Neural cell (in vitro differentiated cells): ENCODE data around the gene CHRNB4. TPM values are rescaled to one million over a fixed set of nuclear protein-coding genes. Genes with fewer than 3 reads are reported as not detected.

Experiments
- H2AFZ ChIP-seq: fragments of 200-600, 300-800 bp; sonication (generic), shearing (Covaris generic); 2 replicates; pipeline ENCODE4 v1.6.0; 2014; ENCODE audit warnings: low read depth, mild to moderate bottlenecking, antibody characterized with exemption, low read length, moderate library complexity
- H3F3A ChIP-seq: fragments of 200-600 bp; shearing (Covaris generic); 2 replicates; pipeline ENCODE4 v1.6.1; 2016; ENCODE audit warnings: mild to moderate bottlenecking, moderate library complexity, mixed read lengths, antibody characterized with exemption, low read length; ENCODE audit not compliant: insufficient read depth, poor library complexity, severe bottlenecking
- H3K27ac ChIP-seq: fragments of 200-600, 300-800 bp; sonication (generic), shearing (Covaris generic); 2 replicates; pipeline ENCODE4 v1.5.1; 2014; ENCODE audit warnings: mild to moderate bottlenecking, low read length, moderate library complexity
- H3K27me3 ChIP-seq: fragments of 300-800, 200-600 bp; sonication (generic), shearing (Covaris generic); 2 replicates; pipeline ENCODE4 v1.6.0; 2014; ENCODE audit warnings: mild to moderate bottlenecking, low read depth, low read length, moderate library complexity; ENCODE audit not compliant: insufficient read depth
- H3K36me3 ChIP-seq: fragments of 300-800, 200-600 bp; sonication (generic), shearing (Covaris generic); 2 replicates; pipeline ENCODE4 v1.5.1; 2014; ENCODE audit warnings: mild to moderate bottlenecking, antibody characterized with exemption, low read length, moderate library complexity; ENCODE audit not compliant: insufficient read depth
- H3K4me2 ChIP-seq: fragments of 300-800, 200-600 bp; sonication (generic), shearing (Covaris generic); 2 replicates; pipeline ENCODE4 v1.6.0; 2014; ENCODE audit warnings: mild to moderate bottlenecking, low read length
- H3K4me3 ChIP-seq: fragments of 300-800, 200-600 bp; sonication (generic), shearing (Covaris generic); 2 replicates; pipeline ENCODE4 v1.5.1; 2014; ENCODE audit warnings: mild to moderate bottlenecking, low read length, moderate library complexity
- H3K79me2 ChIP-seq: fragments of 200-600 bp; shearing (Covaris generic); replicated peaks from 2 replicates; pipeline ENCODE4 v1.6.0; 2014; ENCODE audit warnings: mild to moderate bottlenecking, low read length, moderate library complexity; ENCODE audit not compliant: insufficient read depth
- H3K9ac ChIP-seq: fragments of 300-800, 200-600 bp; sonication (generic), shearing (Covaris generic); 2 replicates; pipeline ENCODE4 v1.6.1; 2016; ENCODE audit warnings: mild to moderate bottlenecking, low read length, mixed read lengths
- H3K9me2 ChIP-seq: fragments of 200-600 bp; shearing (Covaris generic); 2 replicates; pipeline ENCODE4 v1.6.1; 2016; ENCODE audit warnings: mild to moderate bottlenecking, low read length, mixed read lengths; ENCODE audit not compliant: insufficient read depth
- H3K9me3 ChIP-seq: fragments of 200-600, 300-800 bp; sonication (generic), shearing (Covaris generic); 2 replicates; pipeline ENCODE4 v1.6.1; 2016; ENCODE audit warnings: mild to moderate bottlenecking, mixed run types, low read length, moderate library complexity, mixed read lengths
- H4K20me1 ChIP-seq: fragments of 200-600 bp; shearing (Covaris generic); 2 replicates; pipeline ENCODE4 v1.6.1; 2016; ENCODE audit warnings: mild to moderate bottlenecking, mixed run types; ENCODE audit not compliant: insufficient read depth
- CTCF ChIP-seq: fragments of 450-650 bp; IDR thresholded peaks from 2 replicates; pipeline ENCODE4 v1.5.1; 2014; ENCODE audit warnings: antibody characterized with exemption, mild to moderate bottlenecking, moderate library complexity; ENCODE audit not compliant: poor library complexity, severe bottlenecking
- EP300 ChIP-seq: fragments of 450-650 bp; conservative IDR thresholded peaks from 2 replicates; pipeline ENCODE4 v1.6.1; 2014; ENCODE audit warnings: antibody characterized with exemption, mild to moderate bottlenecking, moderate library complexity; ENCODE audit not compliant: poor library complexity, severe bottlenecking
- EZH2 ChIP-seq: fragments of 200-600, 300-800 bp; shearing (Covaris generic), sonication (generic); IDR thresholded peaks from 2 replicates; pipeline ENCODE4 v1.6.1; 2014; ENCODE audit warnings: antibody characterized with exemption, low read length, borderline replicate concordance, mild to moderate bottlenecking; ENCODE audit not compliant: insufficient read depth, poor library complexity, severe bottlenecking
- MXI1 ChIP-seq: fragments of 450-650 bp; conservative IDR thresholded peaks from 2 replicates; pipeline ENCODE4 v1.6.1; 2014; ENCODE audit warnings: antibody characterized with exemption, mild to moderate bottlenecking; ENCODE audit not compliant: poor library complexity, severe bottlenecking
- POLR2AphosphoS5 ChIP-seq: IDR thresholded peaks from 2 replicates; pipeline ENCODE4 v1.6.1; 2012
- RAD21 ChIP-seq: fragments of 450-650 bp; conservative IDR thresholded peaks from 2 replicates; pipeline ENCODE4 v1.6.1; 2014; ENCODE audit warnings: antibody characterized with exemption, mild to moderate bottlenecking, moderate library complexity
- REST ChIP-seq: IDR thresholded peaks from 2 replicates; pipeline ENCODE4 v1.6.1; 2012; ENCODE audit warnings: borderline replicate concordance
- SMC3 ChIP-seq: fragments of 450-650 bp; conservative IDR thresholded peaks from 2 replicates; pipeline ENCODE4 v1.6.1; 2014; ENCODE audit warnings: antibody characterized with exemption, mild to moderate bottlenecking, moderate library complexity; ENCODE audit not compliant: poor library complexity
- TAF1 ChIP-seq: IDR thresholded peaks from 2 replicates; pipeline ENCODE4 v1.6.1; 2012; ENCODE audit warnings: low read depth
- polyA plus RNA-seq: library from polyadenylated mRNA; depleted of rRNA; stranded (reverse); fragments of >200 nt; gene quantifications from 2 replicates; pipeline ENCODE4 v1.2.3, GENCODE V29; 2014

Gene CHRNB4
- polyA plus RNA-seq, 1 donor from 2014 or later: not detected

- no peak overlapping the region for H2AFZ ChIP-seq
- no peaks in the 10 kb centered on the region for H3K9me3 ChIP-seq
- H3K36me3 ChIP-seq: no peaks in the 10 kb centered on the region
- no peak overlapping the region for H3K4me3 ChIP-seq
- H3K9ac ChIP-seq: no peak overlapping the region
- no peaks in the 10 kb centered on the region for H3K79me2 ChIP-seq
- no peak overlapping the region for H3K27ac ChIP-seq
- no peaks in the 10 kb centered on the region for H3F3A ChIP-seq
- no peak for TF ChIP-seq TAF1
- TF ChIP-seq REST: no peak
- TF ChIP-seq POLR2AphosphoS5: no peak
- no peak for TF ChIP-seq CTCF
- TF ChIP-seq EP300: no peak
- TF ChIP-seq EZH2: no peak
- TF ChIP-seq SMC3: no peak
- no peak overlapping the region for H3K4me2 ChIP-seq
- peaks cover 34% of the 10 kb centered on the region for H3K27me3 ChIP-seq
- no peaks in the 10 kb centered on the region for H4K20me1 ChIP-seq
- no peaks in the 10 kb centered on the region for H3K9me2 ChIP-seq
Observed at GRCh38 chr15:78617076-78617475, 23.9 kb downstream of the CHRNB4 start.

- Histone ChIP-seq H3K9ac (no peak overlapping the region), H3K9me3 (no peaks in the 10 kb centered on the region), H3K79me2 (no peaks in the 10 kb centered on the region), H4K20me1 (no peaks in the 10 kb centered on the region), H3K4me2 (no peak overlapping the region), H3K4me3 (no peak overlapping the region), H2AFZ (no peak overlapping the region), H3K36me3 (no peaks in the 10 kb centered on the region), H3K9me2 (no peaks in the 10 kb centered on the region), H3K27me3 (peaks cover 28% of the 10 kb centered on the region), H3K27ac (no peak overlapping the region), H3F3A (no peaks in the 10 kb centered on the region)
- no peak for TF ChIP-seq TAF1
- no peak for TF ChIP-seq MXI1
Observed at GRCh38 chr15:78616506-78616905, 24.5 kb downstream of the CHRNB4 start.

- no peak overlapping the region for H3K4me3 ChIP-seq
- H3K9ac ChIP-seq: no peak overlapping the region
- no peak overlapping the region for H2AFZ ChIP-seq
- H3F3A ChIP-seq: no peaks in the 10 kb centered on the region
- no peak for TF ChIP-seq MXI1
- no peak for TF ChIP-seq POLR2AphosphoS5
- TF ChIP-seq RAD21: no peak
- no peak for TF ChIP-seq CTCF
- no peak for TF ChIP-seq TAF1
- no peak for TF ChIP-seq EP300
- TF ChIP-seq REST: no peak
- no peak for TF ChIP-seq SMC3
- no peak for TF ChIP-seq EZH2
- no peak overlapping the region for H3K4me2 ChIP-seq
- H3K9me2 ChIP-seq: no peaks in the 10 kb centered on the region
- H3K27ac ChIP-seq: no peak overlapping the region
- H3K36me3 ChIP-seq: no peaks in the 10 kb centered on the region
- no peaks in the 10 kb centered on the region for H4K20me1 ChIP-seq
- no peaks in the 10 kb centered on the region for H3K79me2 ChIP-seq
- H3K27me3 ChIP-seq: peaks cover 16% of the 10 kb centered on the region
- no peaks in the 10 kb centered on the region for H3K9me3 ChIP-seq
Observed at GRCh38 chr15:78615151-78615589, 25.8 kb downstream of the CHRNB4 start.
